ENCODE data around the gene NFX1.

The NFX1 gene

DNA sequence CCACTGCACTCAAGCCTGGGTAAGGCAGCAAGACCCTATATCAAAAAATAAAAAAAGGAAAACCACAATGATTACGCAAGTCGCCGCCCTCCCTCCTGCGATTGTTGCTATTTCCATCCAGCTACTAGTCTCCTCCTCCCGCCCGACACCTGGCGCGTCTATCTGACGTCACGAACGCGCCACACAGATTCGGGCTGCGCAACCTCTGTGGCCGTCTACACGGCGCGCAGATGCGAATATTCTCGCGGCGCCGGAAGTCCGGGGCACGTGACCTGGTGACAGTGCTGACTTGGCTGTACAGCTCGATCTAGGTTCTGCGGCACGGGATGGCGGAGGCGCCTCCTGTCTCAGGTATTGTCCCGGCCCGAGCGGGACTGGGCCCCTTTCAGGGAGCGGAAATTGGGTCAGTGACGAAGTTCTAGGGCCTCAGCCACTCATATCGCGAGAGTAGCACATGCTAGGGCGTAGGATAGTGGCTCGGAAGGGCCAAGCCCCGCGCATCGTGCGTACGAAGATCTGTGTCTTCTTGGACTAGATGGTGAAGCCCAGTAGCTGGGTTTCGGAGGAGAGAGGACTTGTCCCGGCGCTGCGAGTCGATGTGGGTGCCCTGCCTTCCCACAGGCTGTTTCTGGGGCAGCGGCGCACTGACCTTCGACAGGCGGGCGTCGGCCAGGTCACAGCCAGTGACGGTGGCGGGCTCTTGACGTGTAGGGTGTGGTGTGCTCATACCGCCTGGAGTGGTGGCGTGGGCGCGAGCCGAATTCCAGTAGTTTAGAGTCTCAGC lies at the start of gene NFX1:
Gene NFX1, plus strand, starts transcription at position 270 of the 784 bp plus-strand sequence. Its CDS starts 57 bp downstream, at position 327.
- peak within 1 kb of the TSS; percentile 98 for H3K9ac ChIP-seq (ENCODE audit: low read length)
- H3K4me1 ChIP-seq (ENCODE audit: control insufficient read depth, insufficient read depth, low read length): peaks cover 30% of the 10 kb centered on the region
- no peaks in the 10 kb centered on the region for H3K27me3 ChIP-seq (ENCODE audit: control insufficient read depth, insufficient read depth, low read length)
- peak within 1 kb of the TSS; percentile 88 for H3K4me3 ChIP-seq (ENCODE audit: low read length)
- H3K36me3 ChIP-seq (ENCODE audit: control insufficient read depth, insufficient read depth, low read length): peaks cover 5% of the 10 kb centered on the region
- H3K9me3 ChIP-seq (ENCODE audit: control insufficient read depth, low read length): no peaks in the 10 kb centered on the region

GRCh38 chr9:33241298-33241697 lies 49.0 kb upstream of the NFX1 start:
- no peaks in the 10 kb centered on the region for H3K36me3 ChIP-seq (ENCODE audit: control insufficient read depth, insufficient read depth, low read length)
- H3K9ac ChIP-seq (ENCODE audit: low read length): no peak overlapping the region
- H3K27me3 ChIP-seq (ENCODE audit: control insufficient read depth, insufficient read depth, low read length): no peaks in the 10 kb centered on the region
- H3K4me3 ChIP-seq (ENCODE audit: low read length): no peak overlapping the region
- peaks cover 17% of the 10 kb centered on the region for H3K4me1 ChIP-seq (ENCODE audit: control insufficient read depth, insufficient read depth, low read length)
- H3K9me3 ChIP-seq (ENCODE audit: control insufficient read depth, low read length): no peaks in the 10 kb centered on the region

DNA sequence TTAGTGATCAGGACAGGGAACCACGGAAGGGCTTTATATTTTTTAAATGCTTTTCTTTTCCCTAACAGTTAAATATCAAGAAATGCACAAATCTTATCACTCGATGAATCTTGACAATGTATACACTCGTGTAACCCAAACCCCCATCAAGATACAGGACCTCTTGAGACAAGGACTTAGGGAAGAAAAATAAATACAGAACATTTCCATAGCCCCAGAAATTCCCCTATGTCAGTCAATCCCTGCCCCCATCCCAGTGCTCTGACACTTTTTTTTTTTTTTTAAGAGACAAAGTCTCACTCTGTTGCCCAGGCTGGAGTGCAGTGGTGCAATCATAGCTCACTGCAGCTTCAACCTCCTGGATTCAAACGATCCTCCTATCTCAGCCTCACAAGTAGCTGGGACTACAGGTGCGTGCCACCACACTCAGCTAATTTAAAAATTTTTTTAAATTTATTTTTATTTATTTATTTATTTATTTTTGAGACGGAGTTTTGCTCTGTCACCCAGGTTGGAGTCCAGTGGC lies 47.6 kb upstream of the NFX1 start:
- Histone ChIP-seq H3K4me3 (ENCODE audit: low read length) (no peak overlapping the region), H3K9ac (ENCODE audit: low read length) (no peak overlapping the region), H3K36me3 (ENCODE audit: control insufficient read depth, insufficient read depth, low read length) (peaks cover under 1% of the 10 kb centered on the region), H3K9me3 (ENCODE audit: control insufficient read depth, low read length) (no peaks in the 10 kb centered on the region), H3K27me3 (ENCODE audit: control insufficient read depth, insufficient read depth, low read length) (no peaks in the 10 kb centered on the region), H3K4me1 (ENCODE audit: control insufficient read depth, insufficient read depth, low read length) (peaks cover 17% of the 10 kb centered on the region)

DNA sequence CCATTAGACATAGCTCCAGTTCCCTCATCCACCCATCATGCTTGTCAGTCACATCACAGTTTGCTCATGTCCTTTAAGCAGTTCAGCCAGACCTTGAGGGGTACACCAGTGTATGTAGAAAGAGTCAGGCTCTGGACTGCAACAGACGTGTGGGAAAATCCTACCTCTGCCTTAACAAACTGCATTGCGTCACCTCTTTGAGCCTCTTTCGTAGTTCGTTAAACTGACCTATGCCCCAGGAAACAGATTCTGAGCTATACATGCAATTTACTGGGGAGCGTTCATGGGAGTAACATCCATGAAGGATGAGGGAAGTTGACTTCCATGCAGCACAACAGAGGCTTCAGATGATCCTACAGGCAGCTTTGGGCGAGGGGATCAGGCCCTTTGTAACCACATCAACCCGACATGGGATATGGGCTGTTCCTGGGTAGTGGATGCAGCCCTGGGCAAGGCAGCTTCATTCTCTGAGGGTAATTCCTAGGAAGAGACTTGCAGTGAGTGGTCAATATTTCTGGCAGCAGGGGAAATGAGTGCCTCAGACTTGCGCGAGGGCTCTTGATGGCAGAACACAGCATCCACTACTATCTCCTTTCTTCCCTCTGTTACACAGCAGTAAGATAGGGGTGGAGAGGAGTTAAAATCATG lies 46.1 kb upstream of the NFX1 start:
- Histone ChIP-seq H3K36me3 (ENCODE audit: control insufficient read depth, insufficient read depth, low read length) (peaks cover 8% of the 10 kb centered on the region), H3K9ac (ENCODE audit: low read length) (no peak overlapping the region), H3K4me3 (ENCODE audit: low read length) (no peak overlapping the region), H3K9me3 (ENCODE audit: control insufficient read depth, low read length) (no peaks in the 10 kb centered on the region), H3K27me3 (ENCODE audit: control insufficient read depth, insufficient read depth, low read length) (no peaks in the 10 kb centered on the region), H3K4me1 (ENCODE audit: control insufficient read depth, insufficient read depth, low read length) (peaks cover 17% of the 10 kb centered on the region)

DNA sequence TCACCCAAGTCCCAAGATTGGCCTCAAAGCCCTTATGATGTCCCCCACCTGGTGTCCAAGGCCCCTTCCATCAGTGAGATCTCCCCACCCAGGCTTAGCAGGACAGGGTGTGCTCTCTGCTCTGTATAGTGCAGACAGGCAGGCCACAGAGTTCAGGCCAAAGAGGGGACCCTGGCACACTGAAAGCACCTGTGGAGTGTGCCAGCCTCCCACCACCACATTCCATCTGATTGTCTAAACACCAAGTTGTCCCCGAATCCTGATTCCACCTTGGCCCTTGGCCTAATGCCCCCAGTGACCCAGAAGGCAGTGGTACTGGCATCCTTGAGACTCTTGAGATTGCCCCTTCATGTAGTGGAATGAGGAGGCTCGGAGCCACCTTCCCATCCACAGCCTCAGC lies 45.0 kb upstream of the NFX1 start:
- H3K4me3 ChIP-seq (ENCODE audit: low read length): no peak overlapping the region
- no peaks in the 10 kb centered on the region for H3K27me3 ChIP-seq (ENCODE audit: control insufficient read depth, insufficient read depth, low read length)
- peaks cover 8% of the 10 kb centered on the region for H3K36me3 ChIP-seq (ENCODE audit: control insufficient read depth, insufficient read depth, low read length)
- no peak overlapping the region for H3K9ac ChIP-seq (ENCODE audit: low read length)
- H3K4me1 ChIP-seq (ENCODE audit: control insufficient read depth, insufficient read depth, low read length): peaks cover 8% of the 10 kb centered on the region
- H3K9me3 ChIP-seq (ENCODE audit: control insufficient read depth, low read length): no peaks in the 10 kb centered on the region

- H3K27me3 ChIP-seq (ENCODE audit: control insufficient read depth, insufficient read depth, low read length): no peaks in the 10 kb centered on the region
- no peaks in the 10 kb centered on the region for H3K9me3 ChIP-seq (ENCODE audit: control insufficient read depth, low read length)
- peaks cover 8% of the 10 kb centered on the region for H3K36me3 ChIP-seq (ENCODE audit: control insufficient read depth, insufficient read depth, low read length)
- no peaks in the 10 kb centered on the region for H3K4me1 ChIP-seq (ENCODE audit: control insufficient read depth, insufficient read depth, low read length)
- no peak overlapping the region for H3K9ac ChIP-seq (ENCODE audit: low read length)
- H3K4me3 ChIP-seq (ENCODE audit: low read length): no peak overlapping the region
These were observed 44.0 kb upstream of the NFX1 start for GRCh38 chr9:33246269-33246860.

- Histone ChIP-seq H3K27me3 (ENCODE audit: control insufficient read depth, insufficient read depth, low read length) (no peaks in the 10 kb centered on the region), H3K4me1 (ENCODE audit: control insufficient read depth, insufficient read depth, low read length) (no peaks in the 10 kb centered on the region), H3K9ac (ENCODE audit: low read length) (no peak overlapping the region), H3K4me3 (ENCODE audit: low read length) (no peak overlapping the region), H3K36me3 (ENCODE audit: control insufficient read depth, insufficient read depth, low read length) (peaks cover 17% of the 10 kb centered on the region), H3K9me3 (ENCODE audit: control insufficient read depth, low read length) (no peaks in the 10 kb centered on the region)
These were observed 41.7 kb upstream of the NFX1 start for GRCh38 chr9:33248606-33249005.

- Histone ChIP-seq H3K9ac (ENCODE audit: low read length) (no peak overlapping the region), H3K4me3 (ENCODE audit: low read length) (no peak overlapping the region), H3K4me1 (ENCODE audit: control insufficient read depth, insufficient read depth, low read length) (no peaks in the 10 kb centered on the region), H3K9me3 (ENCODE audit: control insufficient read depth, low read length) (no peaks in the 10 kb centered on the region), H3K36me3 (ENCODE audit: control insufficient read depth, insufficient read depth, low read length) (peaks cover 17% of the 10 kb centered on the region), H3K27me3 (ENCODE audit: control insufficient read depth, insufficient read depth, low read length) (no peaks in the 10 kb centered on the region)
These were observed 41.1 kb upstream of the NFX1 start for GRCh38 chr9:33249087-33249658.

DNA sequence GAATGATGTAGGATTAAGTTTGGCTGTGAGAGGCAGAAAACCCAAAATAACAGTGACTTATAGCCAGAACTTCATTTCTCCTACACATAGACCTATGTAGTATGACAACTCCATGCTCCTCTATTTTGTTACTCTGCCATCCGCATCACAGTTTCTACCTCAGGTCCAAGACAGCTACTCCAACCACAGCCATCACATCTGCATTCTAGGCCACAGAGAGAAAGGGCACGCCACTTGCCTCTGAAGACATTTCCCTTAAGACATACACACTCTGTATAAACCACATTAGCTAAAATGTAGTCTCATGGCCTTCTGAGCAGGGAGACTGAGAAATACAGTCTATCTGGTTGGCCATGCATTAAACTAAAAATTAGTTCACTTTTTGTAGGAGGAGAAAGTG lies 40.3 kb upstream of the NFX1 start:
- Histone ChIP-seq H3K9me3 (ENCODE audit: control insufficient read depth, low read length) (no peaks in the 10 kb centered on the region), H3K36me3 (ENCODE audit: control insufficient read depth, insufficient read depth, low read length) (peaks cover 19% of the 10 kb centered on the region), H3K4me3 (ENCODE audit: low read length) (no peak overlapping the region), H3K9ac (ENCODE audit: low read length) (no peak overlapping the region), H3K27me3 (ENCODE audit: control insufficient read depth, insufficient read depth, low read length) (no peaks in the 10 kb centered on the region), H3K4me1 (ENCODE audit: control insufficient read depth, insufficient read depth, low read length) (no peaks in the 10 kb centered on the region)

- Histone ChIP-seq H3K27me3 (ENCODE audit: control insufficient read depth, insufficient read depth, low read length) (no peaks in the 10 kb centered on the region), H3K36me3 (ENCODE audit: control insufficient read depth, insufficient read depth, low read length) (peaks cover 24% of the 10 kb centered on the region), H3K9ac (ENCODE audit: low read length) (no peak overlapping the region), H3K9me3 (ENCODE audit: control insufficient read depth, low read length) (no peaks in the 10 kb centered on the region), H3K4me3 (ENCODE audit: low read length) (no peak overlapping the region), H3K4me1 (ENCODE audit: control insufficient read depth, insufficient read depth, low read length) (no peaks in the 10 kb centered on the region)
These were observed 39.8 kb upstream of the NFX1 start for GRCh38 chr9:33250458-33250995.

GRCh38 chr9:33254211-33254610 lies 36.1 kb upstream of the NFX1 start:
- Histone ChIP-seq H3K9ac (ENCODE audit: low read length) (no peak overlapping the region), H3K4me1 (ENCODE audit: control insufficient read depth, insufficient read depth, low read length) (no peaks in the 10 kb centered on the region), H3K27me3 (ENCODE audit: control insufficient read depth, insufficient read depth, low read length) (no peaks in the 10 kb centered on the region), H3K9me3 (ENCODE audit: control insufficient read depth, low read length) (no peaks in the 10 kb centered on the region), H3K36me3 (ENCODE audit: control insufficient read depth, insufficient read depth, low read length) (peaks cover 30% of the 10 kb centered on the region), H3K4me3 (ENCODE audit: low read length) (no peak overlapping the region)

Data from mucosa of stomach (tissue), 1 donor.